Hepatocyte (in vitro differentiated cells): Measurements from ENCODE around the gene PTPRN.
A peak's percentile ranks its signal among the peaks of the same experiment; 100 is the strongest.

ENCODE experiments used
- EZH2 ChIP-seq: fragments of 200-600 bp; sonication (generic); IDR thresholded peaks from 2 replicates; pipeline ENCODE4 v1.6.1; 2016; ENCODE audit warnings: antibody characterized with exemption, mild to moderate bottlenecking, borderline replicate concordance
- EZH2phosphoT487 ChIP-seq: fragments of 200-600 bp; sonication (generic); IDR thresholded peaks from one replicate; pipeline ENCODE4 v1.6.1; 2018; ENCODE audit warnings: antibody characterized with exemption, mild to moderate bottlenecking, low read depth, moderate library complexity; ENCODE audit not compliant: unreplicated experiment, severe bottlenecking
- TF ChIP-seq, protein P1 (sequence below): fragments of 200-600 bp; sonication (generic); IDR thresholded peaks from 2 replicates; pipeline ENCODE4 v1.5.1; 2016; ENCODE audit warnings: antibody characterized with exemption, mild to moderate bottlenecking; ENCODE audit not compliant: poor library complexity

DNA sequence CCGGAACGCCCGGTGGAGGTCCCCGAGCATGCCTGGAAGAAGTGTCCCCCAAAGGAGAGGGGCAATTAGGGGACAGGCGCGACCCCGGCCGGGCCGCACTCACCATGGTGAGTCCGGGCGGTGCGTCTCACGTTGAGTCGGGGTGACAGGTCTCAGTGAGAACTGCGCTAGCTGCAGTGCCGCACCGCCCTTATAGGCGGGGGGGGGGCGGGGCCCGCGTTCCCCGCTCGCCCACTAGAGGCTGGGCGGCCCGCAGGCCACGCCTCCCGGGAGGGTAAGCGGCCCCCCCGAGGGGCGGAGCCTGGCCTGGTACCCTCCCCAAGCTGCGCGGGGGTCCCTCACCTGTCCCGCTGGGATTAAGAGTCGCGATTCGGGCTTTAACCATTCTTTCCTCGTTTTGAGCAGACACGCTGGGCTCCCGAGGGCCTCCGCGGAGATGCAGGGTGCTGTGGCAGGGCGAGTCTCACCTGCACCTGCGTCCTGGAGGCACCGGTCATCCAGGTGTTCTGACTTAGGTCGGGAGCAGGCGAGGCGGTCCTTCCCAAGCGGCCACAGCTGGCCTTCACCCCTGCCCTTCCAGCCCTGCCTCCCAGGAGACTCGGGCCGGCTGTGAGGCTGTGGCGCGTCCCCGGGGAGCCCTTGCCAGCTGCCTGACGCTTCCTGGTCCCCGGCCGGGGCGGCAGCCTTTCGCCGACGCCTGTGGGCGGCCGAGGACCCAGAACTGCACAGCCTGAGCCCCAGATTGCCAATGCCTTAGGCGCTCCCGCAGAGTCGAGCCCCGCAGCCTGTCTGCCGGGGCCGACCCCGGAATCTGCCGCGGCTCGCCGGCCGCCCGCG, 55.2 kb downstream of the PTPRN start, which contains the start of gene TUBA4A:
- TF ChIP-seq, protein P1, sequence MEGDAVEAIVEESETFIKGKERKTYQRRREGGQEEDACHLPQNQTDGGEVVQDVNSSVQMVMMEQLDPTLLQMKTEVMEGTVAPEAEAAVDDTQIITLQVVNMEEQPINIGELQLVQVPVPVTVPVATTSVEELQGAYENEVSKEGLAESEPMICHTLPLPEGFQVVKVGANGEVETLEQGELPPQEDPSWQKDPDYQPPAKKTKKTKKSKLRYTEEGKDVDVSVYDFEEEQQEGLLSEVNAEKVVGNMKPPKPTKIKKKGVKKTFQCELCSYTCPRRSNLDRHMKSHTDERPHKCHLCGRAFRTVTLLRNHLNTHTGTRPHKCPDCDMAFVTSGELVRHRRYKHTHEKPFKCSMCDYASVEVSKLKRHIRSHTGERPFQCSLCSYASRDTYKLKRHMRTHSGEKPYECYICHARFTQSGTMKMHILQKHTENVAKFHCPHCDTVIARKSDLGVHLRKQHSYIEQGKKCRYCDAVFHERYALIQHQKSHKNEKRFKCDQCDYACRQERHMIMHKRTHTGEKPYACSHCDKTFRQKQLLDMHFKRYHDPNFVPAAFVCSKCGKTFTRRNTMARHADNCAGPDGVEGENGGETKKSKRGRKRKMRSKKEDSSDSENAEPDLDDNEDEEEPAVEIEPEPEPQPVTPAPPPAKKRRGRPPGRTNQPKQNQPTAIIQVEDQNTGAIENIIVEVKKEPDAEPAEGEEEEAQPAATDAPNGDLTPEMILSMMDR, result no peak
- TF ChIP-seq EZH2 (peak; percentile 75), EZH2phosphoT487 (peak; percentile 67)
